ENCODE data around the gene SUSD1.

SUSD1 gene

DNA sequence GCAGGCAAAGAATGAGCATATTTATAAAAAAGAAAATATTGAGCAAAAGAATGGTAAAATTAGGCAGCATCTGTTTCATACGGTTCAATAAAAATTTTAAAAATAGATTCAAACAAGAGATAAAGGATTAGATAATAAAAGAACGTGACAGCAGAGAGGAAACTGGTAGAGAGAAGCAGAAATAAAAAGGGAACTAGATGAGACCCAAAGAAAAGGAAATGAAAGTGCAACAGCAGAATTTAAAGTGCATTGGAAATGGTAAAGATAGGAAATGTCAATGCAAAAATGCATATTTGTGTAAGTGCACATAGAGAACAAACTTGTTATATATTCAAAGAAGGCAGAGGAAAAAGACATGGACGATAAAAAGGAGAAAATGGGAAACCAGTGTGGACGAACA is 70.2 kb downstream of the SUSD1 start:
- Histone ChIP-seq H3K27me3 (ENCODE audit: insufficient read depth, low read length, poor library complexity, severe bottlenecking) (no peaks in the 10 kb centered on the region), H3K9me2 (replicated peaks; ENCODE audit: low read depth, low read length) (no peaks in the 10 kb centered on the region), H3K79me2 (ENCODE audit: insufficient read depth, low read length) (no peaks in the 10 kb centered on the region), H4K20me1 (ENCODE audit: insufficient read depth, low read length, poor library complexity, severe bottlenecking) (no peaks in the 10 kb centered on the region), H3K4me3 (ENCODE audit: low read length, poor library complexity, severe bottlenecking) (no peak overlapping the region), H2AFZ (ENCODE audit: low read length) (no peak overlapping the region), H3F3A (ENCODE audit: low read depth) (no peaks in the 10 kb centered on the region), H3K4me1 (ENCODE audit: insufficient read depth, low read length, poor library complexity, severe bottlenecking) (no peaks in the 10 kb centered on the region), H3K4me2 (ENCODE audit: low read depth, low read length, poor library complexity, severe bottlenecking) (no peak overlapping the region), H3K9ac (ENCODE audit: low read depth, low read length, poor library complexity, severe bottlenecking) (no peak overlapping the region), H3K9me3 (ENCODE audit: insufficient read depth, low read depth, low read length) (no peaks in the 10 kb centered on the region), H3K36me3 (ENCODE audit: insufficient read depth, low read length) (no peaks in the 10 kb centered on the region)
- TF ChIP-seq, protein P1, sequence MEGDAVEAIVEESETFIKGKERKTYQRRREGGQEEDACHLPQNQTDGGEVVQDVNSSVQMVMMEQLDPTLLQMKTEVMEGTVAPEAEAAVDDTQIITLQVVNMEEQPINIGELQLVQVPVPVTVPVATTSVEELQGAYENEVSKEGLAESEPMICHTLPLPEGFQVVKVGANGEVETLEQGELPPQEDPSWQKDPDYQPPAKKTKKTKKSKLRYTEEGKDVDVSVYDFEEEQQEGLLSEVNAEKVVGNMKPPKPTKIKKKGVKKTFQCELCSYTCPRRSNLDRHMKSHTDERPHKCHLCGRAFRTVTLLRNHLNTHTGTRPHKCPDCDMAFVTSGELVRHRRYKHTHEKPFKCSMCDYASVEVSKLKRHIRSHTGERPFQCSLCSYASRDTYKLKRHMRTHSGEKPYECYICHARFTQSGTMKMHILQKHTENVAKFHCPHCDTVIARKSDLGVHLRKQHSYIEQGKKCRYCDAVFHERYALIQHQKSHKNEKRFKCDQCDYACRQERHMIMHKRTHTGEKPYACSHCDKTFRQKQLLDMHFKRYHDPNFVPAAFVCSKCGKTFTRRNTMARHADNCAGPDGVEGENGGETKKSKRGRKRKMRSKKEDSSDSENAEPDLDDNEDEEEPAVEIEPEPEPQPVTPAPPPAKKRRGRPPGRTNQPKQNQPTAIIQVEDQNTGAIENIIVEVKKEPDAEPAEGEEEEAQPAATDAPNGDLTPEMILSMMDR (conservative IDR thresholded peaks at IDR 0.05; ENCODE audit: low read length) = no peak
- TF ChIP-seq EZH2phosphoT487 (IDR thresholded peaks at IDR 0.05; ENCODE audit: borderline replicate concordance) = no peak

GRCh38 chr9:112104401-112104800 is 70.7 kb downstream of the SUSD1 start:
- H3K4me3 ChIP-seq (ENCODE audit: low read length, poor library complexity, severe bottlenecking) = no peak overlapping the region
- H2AFZ ChIP-seq (ENCODE audit: low read length) = no peak overlapping the region
- H3K79me2 ChIP-seq (ENCODE audit: insufficient read depth, low read length) = no peaks in the 10 kb centered on the region
- no peaks in the 10 kb centered on the region for H3K27me3 ChIP-seq (ENCODE audit: insufficient read depth, low read length, poor library complexity, severe bottlenecking)
- no peak for TF ChIP-seq EZH2phosphoT487 (IDR thresholded peaks at IDR 0.05; ENCODE audit: borderline replicate concordance)
- TF ChIP-seq, protein P1 (conservative IDR thresholded peaks at IDR 0.05; ENCODE audit: low read length) = no peak
- no peaks in the 10 kb centered on the region for H3K9me3 ChIP-seq (ENCODE audit: insufficient read depth, low read depth, low read length)
- no peaks in the 10 kb centered on the region for H4K20me1 ChIP-seq (ENCODE audit: insufficient read depth, low read length, poor library complexity, severe bottlenecking)
- no peaks in the 10 kb centered on the region for H3K9me2 ChIP-seq (replicated peaks; ENCODE audit: low read depth, low read length)
- H3K4me1 ChIP-seq (ENCODE audit: insufficient read depth, low read length, poor library complexity, severe bottlenecking) = no peaks in the 10 kb centered on the region
- no peaks in the 10 kb centered on the region for H3K36me3 ChIP-seq (ENCODE audit: insufficient read depth, low read length)
- no peak overlapping the region for H3K4me2 ChIP-seq (ENCODE audit: low read depth, low read length, poor library complexity, severe bottlenecking)
- H3K9ac ChIP-seq (ENCODE audit: low read depth, low read length, poor library complexity, severe bottlenecking) = no peak overlapping the region
- H3F3A ChIP-seq (ENCODE audit: low read depth) = no peaks in the 10 kb centered on the region

- Histone ChIP-seq H3K36me3 (ENCODE audit: insufficient read depth, low read length) (peaks cover 1% of the 10 kb centered on the region; the same call in 1 of the 2 replicates), H3K9me2 (replicated peaks; ENCODE audit: low read depth, low read length) (no peaks in the 10 kb centered on the region), H3K4me1 (ENCODE audit: insufficient read depth, low read length, poor library complexity, severe bottlenecking) (no peaks in the 10 kb centered on the region), H3K4me2 (ENCODE audit: low read depth, low read length, poor library complexity, severe bottlenecking) (no peak overlapping the region), H3K9me3 (ENCODE audit: insufficient read depth, low read depth, low read length) (no peaks in the 10 kb centered on the region), H3K4me3 (ENCODE audit: low read length, poor library complexity, severe bottlenecking) (no peak overlapping the region), H3F3A (ENCODE audit: low read depth) (no peaks in the 10 kb centered on the region), H3K9ac (ENCODE audit: low read depth, low read length, poor library complexity, severe bottlenecking) (no peak overlapping the region), H3K27me3 (ENCODE audit: insufficient read depth, low read length, poor library complexity, severe bottlenecking) (no peaks in the 10 kb centered on the region), H3K79me2 (ENCODE audit: insufficient read depth, low read length) (no peaks in the 10 kb centered on the region), H2AFZ (ENCODE audit: low read length) (no peak overlapping the region), H4K20me1 (ENCODE audit: insufficient read depth, low read length, poor library complexity, severe bottlenecking) (no peaks in the 10 kb centered on the region)
- TF ChIP-seq, protein P1 (conservative IDR thresholded peaks at IDR 0.05; ENCODE audit: low read length) = no peak
- TF ChIP-seq EZH2phosphoT487 (IDR thresholded peaks at IDR 0.05; ENCODE audit: borderline replicate concordance) = no peak
These were observed 71.7 kb downstream of the SUSD1 start for GRCh38 chr9:112103405-112103804.

Data from Loucy (cell line).